Esophagus squamous epithelium (tissue), 5 donors: ENCODE results near the gene ATXN1. TPM values are rescaled to one million over a fixed set of nuclear protein-coding genes. Genes with fewer than 3 reads are reported as not detected.

Experiments used
- DNase-seq: peaks from one replicate; lab custom pipeline; 2025; lab: John Stamatoyannopoulos, UW
- H3K27ac ChIP-seq, 4 donors: fragments of 200-600 bp; sonication (generic); one replicate each; pipeline ENCODE4 v1.5.1; 2016 to 2019; ENCODE audit warnings: mild to moderate bottlenecking in 1 of 4
- H3K27me3 ChIP-seq, 4 donors: fragments of 200-600 bp; sonication (generic); 1 replicate in 3 of 4; 2 replicates in 1 of 4; pipeline versions ENCODE4 v1.5.1 to v1.6.0; 2017 to 2021; ENCODE audit warnings: antibody characterized with exemption in 1 of 4
- H3K36me3 ChIP-seq, 3 donors: fragments of 200-600 bp; sonication (generic); one replicate each; pipeline ENCODE4 v1.5.1; 2016 to 2019
- H3K4me1 ChIP-seq, 3 donors: fragments of 200-600 bp; sonication (generic); one replicate each; pipeline ENCODE4 v1.5.1; 2017 to 2019
- H3K4me3 ChIP-seq, 4 donors: fragments of 200-600 bp; sonication (generic); 1 replicate in 3 of 4; 2 replicates in 1 of 4; pipeline ENCODE4 v1.5.1; 2016 to 2019; ENCODE audit warnings: mild to moderate bottlenecking in 2 of 4, moderate library complexity in 1 of 4
- H3K9me3 ChIP-seq, 3 donors: fragments of 200-600 bp; sonication (generic); one replicate each; pipeline ENCODE4 v1.5.1; 2016 to 2019
- CTCF ChIP-seq, 6 experiments: fragments of 450-650 bp in 4 of 6; fragments of 200-600 bp in 2 of 6; sonication (generic) in 2 of 6; IDR thresholded peaks; one replicate each; pipeline ENCODE4 v1.5.1; 2016 to 2019; ENCODE audit warnings: antibody characterized with exemption in 6 of 6, mild to moderate bottlenecking in 4 of 6, moderate library complexity in 4 of 6
- POLR2A ChIP-seq, 4 donors: fragments of 450-650 bp; IDR thresholded peaks; one replicate each; pipeline ENCODE4 v1.6.1; 2017; ENCODE audit warnings: antibody characterized with exemption in 4 of 4, mild to moderate bottlenecking in 4 of 4, moderate library complexity in 3 of 4
- WGBS, 2 donors: methylation state at CpG; one replicate each; pipeline ENCODE4 v1.1.5; 2018; 5-methylcytosine and 5-hydroxymethylcytosine counted together
- intact Hi-C: fragments of 100-400 bp; cut with DNase I; formaldehyde crosslinking; loops from one replicate; pipeline ENCODE4 v1.15.0; 2022
- total RNA-seq, 4 donors: library from RNA; depleted of rRNA; stranded (reverse); fragments of >200 nt; gene quantifications; one replicate each; pipeline ENCODE4 v1.1.0, GENCODE V29; 2016
- donor health status: DM: yes; HTN: yes; CAD: no.

ATXN1 gene
- total RNA-seq, 4 donors from 2014 or later, result 17.5 to 50.5 (median 28.5) TPM

DNA sequence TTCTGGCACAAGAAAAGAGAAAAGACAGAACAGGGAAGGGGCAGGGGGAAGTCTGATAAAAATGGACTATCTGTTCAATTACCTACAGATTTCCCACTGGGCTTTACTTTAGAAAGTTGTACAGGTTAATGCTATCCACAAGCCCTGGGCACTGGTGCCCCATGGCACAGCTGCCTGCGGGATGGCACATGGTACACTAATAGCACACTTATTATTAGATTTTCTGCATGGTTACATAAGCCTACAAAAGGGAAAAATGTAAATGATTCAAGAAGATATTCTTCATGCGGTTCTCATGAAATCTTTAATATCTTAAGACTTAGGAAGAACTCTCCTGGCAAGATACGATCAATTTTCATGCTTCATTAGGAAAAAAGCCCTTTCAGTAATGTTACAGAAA, 385.4 kb downstream of the ATXN1 start:
- WGBS, 2 donors, result 36 to 46% methylated on average over 3 of the region's 3 CpGs

DNA sequence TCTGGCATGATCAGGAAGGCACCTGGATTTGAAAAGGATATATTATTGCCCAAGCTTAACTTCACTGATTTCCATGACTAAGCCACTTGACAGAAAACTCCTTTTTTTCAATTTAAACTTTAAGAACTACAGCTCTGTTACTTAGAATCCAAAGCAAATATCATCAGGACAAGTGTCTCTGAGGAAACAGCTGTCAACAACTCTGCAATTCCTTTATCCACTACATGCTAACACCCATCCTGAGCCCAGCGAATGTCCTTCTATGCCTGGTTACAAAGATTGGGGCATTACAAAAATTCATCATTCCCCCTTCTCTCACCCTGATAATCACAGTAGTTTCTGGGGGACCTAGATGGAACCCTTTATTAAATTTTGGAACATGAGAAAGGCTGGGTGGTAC, 386.1 kb downstream of the ATXN1 start:
- Histone ChIP-seq H3K9me3 (no peaks in the 10 kb centered on the region), H3K4me3 (no peak overlapping the region), H3K27ac (no peak overlapping the region), H3K27me3 (no peaks in the 10 kb centered on the region), H3K4me1 (peaks cover 7 to 25% (median 12%) of the 10 kb centered on the region in 3 donors), H3K36me3 (no peaks in the 10 kb centered on the region)
- intact Hi-C loops, result no loop called here
- 44 to 52% methylated on average over 1 of the region's 1 CpG for WGBS, 2 donors
- DNase-seq, result no peak
- TF ChIP-seq POLR2A (IDR thresholded peaks at IDR 0.05) (no peak), CTCF (IDR thresholded peaks at IDR 0.05) (no peak)

More for the DNA sequence above, 385.4 kb downstream of the ATXN1 start:
- H3K27ac ChIP-seq, result no peak overlapping the region
- intact Hi-C loops, result no loop called here
- H3K36me3 ChIP-seq, result no peaks in the 10 kb centered on the region
- TF ChIP-seq CTCF (IDR thresholded peaks at IDR 0.05), result no peak
- TF ChIP-seq POLR2A (IDR thresholded peaks at IDR 0.05), result no peak
- no peaks in the 10 kb centered on the region for H3K9me3 ChIP-seq
- no peak for DNase-seq
- peaks cover 7 to 25% (median 12%) of the 10 kb centered on the region in 3 donors for H3K4me1 ChIP-seq
- H3K27me3 ChIP-seq, result no peaks in the 10 kb centered on the region
- H3K4me3 ChIP-seq, result no peak overlapping the region

- Histone ChIP-seq H3K4me3 (no peak overlapping the region), H3K27me3 (no peaks in the 10 kb centered on the region), H3K9me3 (no peaks in the 10 kb centered on the region), H3K27ac (no peak overlapping the region), H3K36me3 (no peaks in the 10 kb centered on the region), H3K4me1 (peaks cover 7 to 25% (median 12%) of the 10 kb centered on the region in 3 donors)
- DNase-seq, result no peak
- intact Hi-C loops, result no loop called here
- TF ChIP-seq POLR2A (IDR thresholded peaks at IDR 0.05), result no peak
- no peak for TF ChIP-seq CTCF (IDR thresholded peaks at IDR 0.05)
- 40 to 47% methylated on average over 9 to 10 of the region's 10 CpGs for WGBS, 2 donors
These were observed 386.6 kb downstream of the ATXN1 start for GRCh38 chr6:16374461-16375200.

DNA sequence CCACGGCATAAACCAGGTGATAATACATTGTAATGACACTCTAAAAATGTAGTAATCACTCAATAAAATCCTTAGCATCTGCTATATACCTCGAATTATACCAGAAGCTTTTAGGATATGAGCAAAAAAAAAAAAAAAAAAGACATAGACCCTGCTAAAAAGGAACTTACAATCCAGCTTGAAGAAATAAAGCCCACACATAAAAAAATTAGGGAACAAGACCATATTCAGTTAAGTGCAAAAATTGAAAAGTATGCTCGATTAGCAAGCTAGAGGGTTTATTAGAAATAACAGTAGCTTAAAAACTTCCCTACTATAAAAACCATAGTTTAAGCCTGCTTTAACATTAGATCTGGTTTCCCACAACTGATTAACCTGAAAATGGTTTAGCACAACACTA, 387.2 kb downstream of the ATXN1 start:
- WGBS, 2 donors, result 65 to 88% methylated on average over 3 of the region's 3 CpGs
- Histone ChIP-seq H3K4me3 (no peak overlapping the region), H3K9me3 (no peaks in the 10 kb centered on the region), H3K27ac (no peak overlapping the region), H3K4me1 (peaks cover 7 to 25% (median 12%) of the 10 kb centered on the region in 3 donors), H3K36me3 (no peaks in the 10 kb centered on the region), H3K27me3 (no peaks in the 10 kb centered on the region)
- no peak for DNase-seq
- TF ChIP-seq CTCF (IDR thresholded peaks at IDR 0.05), result no peak
- TF ChIP-seq POLR2A (IDR thresholded peaks at IDR 0.05), result no peak
- intact Hi-C loops, result no loop called here

GRCh38 chr6:16372029-16372776, 389.1 kb downstream of the ATXN1 start:
- intact Hi-C loops, result no loop called here
- H3K4me3 ChIP-seq, result no peak overlapping the region
- WGBS, 2 donors, result 100% methylated on average over 1 of the region's 1 CpG
- H3K27me3 ChIP-seq, result no peaks in the 10 kb centered on the region
- no peaks in the 10 kb centered on the region for H3K36me3 ChIP-seq
- TF ChIP-seq CTCF (IDR thresholded peaks at IDR 0.05), result no peak
- no peak for TF ChIP-seq POLR2A (IDR thresholded peaks at IDR 0.05)
- H3K4me1 ChIP-seq, result peaks cover 8 to 35% (median 12%) of the 10 kb centered on the region in 3 donors
- no peak for DNase-seq
- no peaks in the 10 kb centered on the region for H3K9me3 ChIP-seq
- no peak overlapping the region for H3K27ac ChIP-seq
